ENCODE measurements around the gene SCYL1. TPM values are rescaled to one million over a fixed set of nuclear protein-coding genes. Genes with fewer than 3 reads are reported as not detected.
A peak's percentile ranks its signal among the peaks of the same experiment; 100 is the strongest.

Gene SCYL1
- total RNA-seq, 1 experiment from 2014 or later = 104 TPM

- ATAC-seq (peak; percentile 37), DNase-seq (ENCODE audit: low read depth, low spot score) (peak; percentile 83)
- H3K27ac ChIP-seq (ENCODE audit: low read depth, low read length) = peak overlapping the region; percentile 94
- BruUV-seq (replicated peaks) = no TSS peak
- CTCF ChIA-PET = interaction anchor here (2.5 to 4.5 kb wide), 3 partner anchors 14 to 41 kb away, joined by 9 to 89 read pairs (median 12); partner anchors contain the start of gene PCNX3
- POLR2A ChIA-PET = interaction anchor here (0.6 kb wide), 1 partner anchor 324 kb away, joined by 3 read pairs; no protein-coding TSS in a partner anchor
- peak overlapping the region; percentile 97 to 100 for H3K4me3 ChIP-seq (replicated peaks in 1 of 2; ENCODE audit: low read depth in 1 of 2, low read length in 2 of 2)
- H3K36me3 ChIP-seq (ENCODE audit: control insufficient read depth in 1 of 2, insufficient read depth in 2 of 2, low read length in 2 of 2) = peaks cover under 1% of the 10 kb centered on the region in 2 experiments; a peak in 1 of 4 replicates
- H3K9me3 ChIP-seq (ENCODE audit: control insufficient read depth in 1 of 2, insufficient read depth in 1 of 2, low read depth in 1 of 2, low read length in 2 of 2) = no peaks in the 10 kb centered on the region
- no peaks in the 10 kb centered on the region for H4K20me1 ChIP-seq (ENCODE audit: insufficient read depth)
- H3K27me3 ChIP-seq (ENCODE audit: insufficient read depth, low read length) = no peaks in the 10 kb centered on the region
- peak overlapping the region; percentile 78 for H3K4me2 ChIP-seq (ENCODE audit: low read length)
- H2AFZ ChIP-seq (ENCODE audit: low read depth, low read length, poor library complexity, severe bottlenecking) = no peak overlapping the region
- intact Hi-C loops (cut with micrococcal nuclease) = loop anchor here (5.0 kb wide), 1 partner anchor 192 kb away; the partner anchor contains the start of gene SLC25A45
- H3K79me2 ChIP-seq (ENCODE audit: insufficient read depth, low read length) = peaks cover 54% of the 10 kb centered on the region
- H3K9ac ChIP-seq (ENCODE audit: low read length) = peak overlapping the region; percentile 98
- no peaks in the 10 kb centered on the region for H3K9me2 ChIP-seq (ENCODE audit: insufficient read depth)
- H3K4me1 ChIP-seq (ENCODE audit: control insufficient read depth in 1 of 2, insufficient read depth in 2 of 2, low read length in 2 of 2) = peaks cover 47 to 68% of the 10 kb centered on the region in 2 experiments
- RAD21 ChIA-PET (ENCODE audit: low non-redundant PET in 1 of 2, low total read pairs in 2 of 2, uncharacterized antibody in 2 of 2, unreplicated experiment in 2 of 2) = interaction anchor here in 1 of 2 experiments (1.0 kb wide), 1 partner anchor 34 kb away, joined by 3 read pairs; no protein-coding TSS in a partner anchor
- TF ChIP-seq SRF (IDR thresholded peaks at IDR 0.05; ENCODE audit: low read depth) (no peak), ZFX (IDR thresholded peaks at IDR 0.05) (no peak), ZBTB33 (IDR thresholded peaks at IDR 0.05; ENCODE audit: extremely low read depth, insufficient replicate concordance, low read length) (no peak), TCF7L2 (IDR thresholded peaks at IDR 0.05; ENCODE audit: borderline replicate concordance, extremely low read depth, insufficient read depth, insufficient read length) (peak; percentile 45), SP1 (IDR thresholded peaks at IDR 0.05; ENCODE audit: low read depth) (no peak), EGR1 (IDR thresholded peaks at IDR 0.05; ENCODE audit: low read depth) (no peak), CTCF (IDR thresholded peaks at IDR 0.05 in 2 of 3, conservative IDR thresholded peaks at IDR 0.05 in 1 of 3; ENCODE audit: borderline replicate concordance in 1 of 3, insufficient read depth in 1 of 3, low read depth in 2 of 3, low read length in 2 of 3) (peak in 2 of 3 experiments; percentile 69 to 71; a peak in 4 of 6 replicates), POLR2A (IDR thresholded peaks at IDR 0.05; ENCODE audit: borderline replicate concordance, extremely low read depth, insufficient read depth, insufficient read length) (no peak), POLR2AphosphoS5 (IDR thresholded peaks at IDR 0.05; ENCODE audit: low read depth, low read length) (peak; percentile 67; the same call in 1 of the 2 replicates), ELF1 (IDR thresholded peaks at IDR 0.05; ENCODE audit: borderline replicate concordance, low read depth) (no peak), ZNF274 (IDR thresholded peaks at IDR 0.05; ENCODE audit: low read depth, low read length) (no peak), FOSL1 (IDR thresholded peaks at IDR 0.05; ENCODE audit: low read depth) (no peak), CEBPB (IDR thresholded peaks at IDR 0.05; ENCODE audit: low read depth) (no peak), SIN3A (IDR thresholded peaks at IDR 0.05; ENCODE audit: low read depth) (no peak), ATF3 (IDR thresholded peaks at IDR 0.05) (no peak)
Observed at GRCh38 chr11:65574109-65574810, 49.4 kb downstream of the SCYL1 start.
